ENCODE results near the gene ATP6V1F. TPM values are rescaled to one million over a fixed set of nuclear protein-coding genes. Genes with fewer than 3 reads are reported as not detected.

The ATP6V1F gene
- total RNA-seq, 1 experiment from 2014 or later: 169 TPM

- Histone ChIP-seq H3K4me1 (replicated peaks; ENCODE audit: insufficient read depth) (peaks cover 15% of the 10 kb centered on the region), H3K79me2 (ENCODE audit: low read depth) (no peaks in the 10 kb centered on the region), H3F3A (ENCODE audit: insufficient read depth, low read depth) (peaks cover 6% of the 10 kb centered on the region; the same call in 1 of the 2 replicates), H2AFZ (no peak overlapping the region), H3K9me2 (ENCODE audit: insufficient read depth) (no peaks in the 10 kb centered on the region), H3K4me2 (no peak overlapping the region), H3K36me3 (ENCODE audit: low read depth) (no peaks in the 10 kb centered on the region), H3K9me3 (ENCODE audit: insufficient read depth, low read depth) (no peaks in the 10 kb centered on the region), H3K27ac (no peak overlapping the region), H3K27me3 (ENCODE audit: insufficient read depth, low read depth) (no peaks in the 10 kb centered on the region), H3K4me3 (no peak overlapping the region), H4K20me1 (ENCODE audit: insufficient read depth) (no peaks in the 10 kb centered on the region)
- ChIA-PET CTCF (no interaction called here), POLR2A (ENCODE audit: unreplicated experiment) (no interaction called here)
- no TSS peak for BruUV-seq (replicated peaks)
- intact Hi-C loops (cut with micrococcal nuclease; ENCODE audit: unreplicated experiment): no loop called here
- DNase-seq: no peak
- TF ChIP-seq EZH2 (IDR thresholded peaks at IDR 0.05; ENCODE audit: low read depth) (no peak), CTCF (conservative IDR thresholded peaks at IDR 0.05) (no peak)
These were observed 24.4 kb upstream of the ATP6V1F start for GRCh38 chr7:128838109-128838779.

DNA sequence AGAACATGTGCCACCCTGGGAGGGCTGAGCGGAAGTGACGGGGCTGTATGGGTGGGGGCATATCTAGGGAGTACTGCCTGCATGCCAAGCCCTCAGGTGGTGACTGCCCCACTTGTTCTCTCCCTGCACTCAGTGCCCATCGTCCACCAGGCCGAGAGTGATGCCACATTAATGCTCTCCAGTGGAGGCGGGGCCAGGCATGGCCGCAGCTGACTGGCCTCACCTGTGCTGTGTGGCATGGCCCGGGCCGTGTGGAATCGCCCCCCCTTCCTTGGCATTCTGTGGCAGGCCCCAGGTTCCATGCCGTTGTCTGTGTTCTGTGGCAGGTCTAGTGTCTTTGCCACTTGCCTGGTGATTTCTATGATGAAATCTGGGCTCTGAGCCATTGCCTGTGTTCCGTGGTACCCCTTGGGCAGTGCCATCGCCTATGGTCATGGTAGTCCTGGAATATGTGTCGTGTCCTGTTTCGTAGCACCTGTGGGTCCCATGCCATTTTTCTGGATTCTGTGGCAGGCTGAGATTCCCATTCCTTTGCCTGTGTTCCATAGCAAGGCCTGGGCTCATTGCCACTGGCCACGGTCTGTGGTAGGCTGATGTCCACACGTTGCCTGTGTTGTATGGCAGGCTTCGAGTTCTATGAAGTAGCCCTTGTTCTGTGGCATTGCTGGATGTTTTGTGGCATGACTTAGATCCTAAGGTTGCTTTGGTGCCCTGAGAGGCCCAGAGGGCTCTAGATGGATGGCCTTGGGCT, 23.5 kb upstream of the ATP6V1F start:
- Histone ChIP-seq H3K4me2 (no peak overlapping the region), H3K4me1 (replicated peaks; ENCODE audit: insufficient read depth) (peaks cover 6% of the 10 kb centered on the region; the same call in 1 of the 2 replicates), H3K9me2 (ENCODE audit: insufficient read depth) (no peaks in the 10 kb centered on the region), H3K9me3 (ENCODE audit: insufficient read depth, low read depth) (no peaks in the 10 kb centered on the region), H3K36me3 (ENCODE audit: low read depth) (no peaks in the 10 kb centered on the region), H3K79me2 (ENCODE audit: low read depth) (no peaks in the 10 kb centered on the region), H3K27ac (no peak overlapping the region), H4K20me1 (ENCODE audit: insufficient read depth) (no peaks in the 10 kb centered on the region), H3K4me3 (no peak overlapping the region), H2AFZ (no peak overlapping the region), H3K27me3 (ENCODE audit: insufficient read depth, low read depth) (no peaks in the 10 kb centered on the region), H3F3A (ENCODE audit: insufficient read depth, low read depth) (peaks cover 6% of the 10 kb centered on the region; the same call in 1 of the 2 replicates)
- POLR2A ChIA-PET (ENCODE audit: unreplicated experiment): no interaction called here
- BruUV-seq (replicated peaks): no TSS peak
- intact Hi-C loops (cut with micrococcal nuclease; ENCODE audit: unreplicated experiment): no loop called here
- TF ChIP-seq CTCF (conservative IDR thresholded peaks at IDR 0.05) (no peak), EZH2 (IDR thresholded peaks at IDR 0.05; ENCODE audit: low read depth) (no peak)
- no peak for DNase-seq
- CTCF ChIA-PET: no interaction called here

DNA sequence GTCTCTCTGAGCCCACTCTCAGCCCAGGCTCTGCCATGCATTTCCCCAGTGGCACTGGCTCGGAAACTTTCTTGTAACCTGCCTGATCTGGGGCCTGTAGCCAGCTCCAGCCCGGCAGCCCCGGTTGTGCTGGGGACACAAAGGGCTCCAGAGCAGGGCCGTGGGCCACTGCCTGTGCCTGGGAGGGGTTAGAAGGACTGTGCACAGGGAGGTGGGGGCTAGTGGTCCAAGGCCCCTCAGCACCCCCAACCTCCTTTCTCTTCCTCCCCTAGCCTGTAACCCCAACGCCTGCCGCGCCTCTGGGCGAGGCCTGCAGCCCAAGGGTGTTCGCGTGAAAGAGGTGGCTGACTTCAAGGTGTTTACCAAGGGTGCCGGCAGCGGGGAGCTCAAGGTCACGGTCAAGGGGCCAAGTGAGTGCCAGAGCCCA, 22.9 kb upstream of the ATP6V1F start:
- H3K27ac ChIP-seq: no peak overlapping the region
- H2AFZ ChIP-seq: no peak overlapping the region
- TF ChIP-seq EZH2 (IDR thresholded peaks at IDR 0.05; ENCODE audit: low read depth): no peak
- no peak for TF ChIP-seq CTCF (conservative IDR thresholded peaks at IDR 0.05)
- no peak overlapping the region for H3K4me2 ChIP-seq
- H3K79me2 ChIP-seq (ENCODE audit: low read depth): no peaks in the 10 kb centered on the region
- no peaks in the 10 kb centered on the region for H3K27me3 ChIP-seq (ENCODE audit: insufficient read depth, low read depth)
- no TSS peak for BruUV-seq (replicated peaks)
- 0 out of 2 replicates have a peak, but pooled peaks cover 2% of the 10 kb centered on the region for H3F3A ChIP-seq (ENCODE audit: insufficient read depth, low read depth)
- no peaks in the 10 kb centered on the region for H3K4me1 ChIP-seq (replicated peaks; ENCODE audit: insufficient read depth)
- DNase-seq: no peak
- no peaks in the 10 kb centered on the region for H3K9me3 ChIP-seq (ENCODE audit: insufficient read depth, low read depth)
- ChIA-PET CTCF (interaction anchor here (0.7 kb wide), 1 partner anchor 33 kb away, joined by 5 read pairs; no protein-coding TSS in a partner anchor), POLR2A (ENCODE audit: unreplicated experiment) (no interaction called here)
- no peak overlapping the region for H3K4me3 ChIP-seq
- no peaks in the 10 kb centered on the region for H4K20me1 ChIP-seq (ENCODE audit: insufficient read depth)
- no peaks in the 10 kb centered on the region for H3K9me2 ChIP-seq (ENCODE audit: insufficient read depth)
- H3K36me3 ChIP-seq (ENCODE audit: low read depth): no peaks in the 10 kb centered on the region
- intact Hi-C loops (cut with micrococcal nuclease; ENCODE audit: unreplicated experiment): no loop called here

Measured in PC-9 (cell line).